ENCODE data around the gene BTBD16. TPM values are rescaled to one million over a fixed set of nuclear protein-coding genes. Genes with fewer than 3 reads are reported as not detected.

The BTBD16 gene
- total RNA-seq, 4 donors from 2014 or later = not detected

DNA sequence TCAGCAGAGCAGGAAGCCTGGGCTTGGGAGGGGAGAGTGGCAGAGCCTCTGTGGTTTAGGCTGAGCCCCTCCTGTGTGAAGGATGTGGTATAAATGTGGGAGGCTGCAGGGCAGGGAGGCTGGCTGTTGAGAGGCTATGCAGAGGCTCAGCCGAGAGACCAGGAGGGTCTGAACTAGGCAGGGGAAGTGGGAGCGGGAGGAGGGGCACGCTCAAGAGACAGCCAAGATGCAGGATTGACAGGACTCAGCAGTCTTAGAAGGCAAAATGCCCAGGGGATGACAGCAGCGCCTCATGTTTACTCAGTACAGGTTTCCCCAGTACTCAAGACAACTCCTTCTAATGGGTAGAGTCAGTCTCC, 24.3 kb downstream of the BTBD16 start:
- DNase-seq = no peak
- H3K36me3 ChIP-seq = no peaks in the 10 kb centered on the region
- H3K27me3 ChIP-seq = no peaks in the 10 kb centered on the region
- no peak overlapping the region for H3K4me3 ChIP-seq
- in situ Hi-C loops (cut with MboI; ENCODE audit: low pct_ligation_motif_present in 1 of 4, low pct_unique_long_range_greater_than_20kb in 1 of 4, low sequenced_read_pairs in 3 of 4) (loop anchor here (5.0 to 25.0 kb wide), 5 partner anchors 137 to 269 kb away; partner anchors contain the start of gene DMBT1 (in 4 of the 4)), intact Hi-C loops (cut with DNase I; ENCODE audit: low total_unique reads) (loop anchor here (5.0 kb wide), 1 partner anchor 272 kb away; no protein-coding TSS in a partner anchor)
- 80 to 83% methylated on average over 1 to 4 of the region's 4 CpGs for WGBS, 2 donors (ENCODE audit: low coverage in 1 of 2)
- TF ChIP-seq, protein P1, sequence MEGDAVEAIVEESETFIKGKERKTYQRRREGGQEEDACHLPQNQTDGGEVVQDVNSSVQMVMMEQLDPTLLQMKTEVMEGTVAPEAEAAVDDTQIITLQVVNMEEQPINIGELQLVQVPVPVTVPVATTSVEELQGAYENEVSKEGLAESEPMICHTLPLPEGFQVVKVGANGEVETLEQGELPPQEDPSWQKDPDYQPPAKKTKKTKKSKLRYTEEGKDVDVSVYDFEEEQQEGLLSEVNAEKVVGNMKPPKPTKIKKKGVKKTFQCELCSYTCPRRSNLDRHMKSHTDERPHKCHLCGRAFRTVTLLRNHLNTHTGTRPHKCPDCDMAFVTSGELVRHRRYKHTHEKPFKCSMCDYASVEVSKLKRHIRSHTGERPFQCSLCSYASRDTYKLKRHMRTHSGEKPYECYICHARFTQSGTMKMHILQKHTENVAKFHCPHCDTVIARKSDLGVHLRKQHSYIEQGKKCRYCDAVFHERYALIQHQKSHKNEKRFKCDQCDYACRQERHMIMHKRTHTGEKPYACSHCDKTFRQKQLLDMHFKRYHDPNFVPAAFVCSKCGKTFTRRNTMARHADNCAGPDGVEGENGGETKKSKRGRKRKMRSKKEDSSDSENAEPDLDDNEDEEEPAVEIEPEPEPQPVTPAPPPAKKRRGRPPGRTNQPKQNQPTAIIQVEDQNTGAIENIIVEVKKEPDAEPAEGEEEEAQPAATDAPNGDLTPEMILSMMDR (IDR thresholded peaks at IDR 0.05) = no peak
- TF ChIP-seq EP300 (IDR thresholded peaks at IDR 0.05; ENCODE audit: low read depth) (no peak), POLR2A (IDR thresholded peaks at IDR 0.05) (no peak), POLR2AphosphoS5 (IDR thresholded peaks at IDR 0.05) (no peak)
- H3K9me3 ChIP-seq = no peaks in the 10 kb centered on the region
- peaks cover 0 to 4% (median 0%) of the 10 kb centered on the region in 4 donors for H3K4me1 ChIP-seq
- H3K27ac ChIP-seq = no peak overlapping the region

DNA sequence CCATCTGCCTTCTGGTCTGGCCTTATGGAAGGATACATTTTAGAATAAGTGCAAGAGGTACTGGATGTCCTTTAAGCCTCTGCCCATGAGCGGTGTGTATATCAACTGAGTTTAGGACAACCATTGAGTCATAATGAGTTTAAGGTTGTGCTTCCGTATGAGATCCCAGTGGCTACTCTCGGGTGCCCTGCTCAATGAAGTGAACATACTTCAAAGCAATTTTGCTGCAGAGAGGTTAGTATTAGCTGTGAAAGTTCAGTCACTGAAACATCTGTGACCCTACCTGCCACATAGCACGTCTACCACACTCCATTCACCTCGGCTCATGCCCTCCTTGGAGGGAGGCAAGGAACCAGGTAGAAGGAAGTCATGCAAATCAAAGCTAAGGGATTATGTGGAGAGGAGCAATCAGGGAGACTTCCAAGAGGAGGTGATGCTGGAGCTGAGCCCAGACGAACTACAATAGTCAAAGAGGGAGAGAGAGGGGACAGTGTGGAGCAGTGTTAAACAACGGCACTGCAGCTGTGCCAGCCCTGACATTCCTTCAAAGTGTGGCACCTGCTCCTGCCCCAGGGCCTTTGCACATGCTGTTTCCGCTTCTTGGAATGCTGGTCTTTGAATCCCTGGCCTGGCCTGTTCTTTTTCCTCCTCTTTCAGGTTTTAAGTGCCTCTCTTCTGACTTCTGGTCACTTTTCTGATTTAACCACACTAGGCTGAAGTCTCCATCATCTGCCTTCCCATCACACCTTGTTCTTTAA, 25.4 kb downstream of the BTBD16 start:
- H3K27me3 ChIP-seq = no peaks in the 10 kb centered on the region
- no peak overlapping the region for H3K27ac ChIP-seq
- no peaks in the 10 kb centered on the region for H3K9me3 ChIP-seq
- in situ Hi-C loops (cut with MboI; ENCODE audit: low pct_ligation_motif_present in 1 of 4, low pct_unique_long_range_greater_than_20kb in 1 of 4, low sequenced_read_pairs in 3 of 4) (loop anchor here (5.0 to 25.0 kb wide), 5 partner anchors 136 to 268 kb away; partner anchors contain the start of gene DMBT1 (in 4 of the 4)), intact Hi-C loops (cut with DNase I; ENCODE audit: low total_unique reads) (loop anchor here (5.0 kb wide), 1 partner anchor 271 kb away; no protein-coding TSS in a partner anchor)
- no peak overlapping the region for H3K4me3 ChIP-seq
- no peaks in the 10 kb centered on the region for H3K36me3 ChIP-seq
- peaks cover 0 to 4% (median 0%) of the 10 kb centered on the region in 4 donors for H3K4me1 ChIP-seq
- TF ChIP-seq POLR2A (IDR thresholded peaks at IDR 0.05) (no peak), EP300 (IDR thresholded peaks at IDR 0.05; ENCODE audit: low read depth) (no peak), POLR2AphosphoS5 (IDR thresholded peaks at IDR 0.05) (no peak)
- TF ChIP-seq, protein P1 (IDR thresholded peaks at IDR 0.05) = no peak
- 67 to 100% methylated on average over 1 to 8 of the region's 8 CpGs for WGBS, 2 donors (ENCODE audit: low coverage in 1 of 2)
- no peak for DNase-seq

GRCh38 chr10:122297583-122297982, 26.5 kb downstream of the BTBD16 start:
- intact Hi-C loops (cut with DNase I; ENCODE audit: low total_unique reads) = loop anchor here (5.0 kb wide), 1 partner anchor 270 kb away; no protein-coding TSS in a partner anchor
- no peak for DNase-seq
- Histone ChIP-seq H3K27me3 (no peaks in the 10 kb centered on the region), H3K36me3 (no peaks in the 10 kb centered on the region), H3K4me1 (peaks cover 0 to 4% (median 0%) of the 10 kb centered on the region in 4 donors), H3K9me3 (no peaks in the 10 kb centered on the region), H3K27ac (no peak overlapping the region), H3K4me3 (no peak overlapping the region)
- WGBS, 2 donors (ENCODE audit: low coverage in 1 of 2) = 83% methylated on average over 8 of the region's 8 CpGs; no CpG with 5 or more reads in 1 of the 2 donors
- TF ChIP-seq POLR2AphosphoS5 (IDR thresholded peaks at IDR 0.05) = no peak
- TF ChIP-seq POLR2A (IDR thresholded peaks at IDR 0.05) = no peak
- TF ChIP-seq, protein P1 (IDR thresholded peaks at IDR 0.05) = no peak
- no peak for TF ChIP-seq EP300 (IDR thresholded peaks at IDR 0.05; ENCODE audit: low read depth)
- in situ Hi-C loops (cut with MboI; ENCODE audit: low pct_ligation_motif_present in 1 of 4, low pct_unique_long_range_greater_than_20kb in 1 of 4, low sequenced_read_pairs in 3 of 4) = loop anchor here (5.0 to 25.0 kb wide), 5 partner anchors 135 to 267 kb away; partner anchors contain the start of gene DMBT1 (in 4 of the 4)

DNA sequence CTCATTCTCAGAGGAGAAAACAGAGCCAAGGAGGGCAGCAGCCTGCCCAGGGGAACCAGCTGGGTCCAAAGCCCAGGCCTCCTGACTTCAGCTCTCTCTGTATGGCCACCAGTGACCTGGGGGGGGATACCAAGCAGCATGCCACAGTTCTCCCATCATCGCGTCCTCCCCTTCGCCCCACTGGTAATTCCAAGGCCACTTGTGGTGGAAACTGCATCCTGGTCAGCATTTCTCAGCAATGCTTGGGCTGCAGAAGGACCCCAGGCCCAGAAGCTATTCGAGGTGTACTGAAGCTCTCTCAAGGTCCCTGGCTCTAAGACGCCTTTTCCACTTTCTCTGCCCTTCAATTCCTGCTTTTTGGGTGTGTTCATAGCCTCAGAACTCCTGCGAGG, 27.1 kb downstream of the BTBD16 start:
- intact Hi-C loops (cut with DNase I; ENCODE audit: low total_unique reads) = loop anchor here (5.0 kb wide), 1 partner anchor 269 kb away; no protein-coding TSS in a partner anchor
- in situ Hi-C loops (cut with MboI; ENCODE audit: low pct_ligation_motif_present in 1 of 4, low pct_unique_long_range_greater_than_20kb in 1 of 4, low sequenced_read_pairs in 3 of 4) = loop anchor here (5.0 to 25.0 kb wide), 5 partner anchors 134 to 267 kb away; partner anchors contain the start of gene DMBT1 (in 4 of the 4)

More for the DNA sequence above, 27.1 kb downstream of the BTBD16 start:
- Histone ChIP-seq H3K27me3 (no peaks in the 10 kb centered on the region), H3K9me3 (no peaks in the 10 kb centered on the region), H3K36me3 (no peaks in the 10 kb centered on the region), H3K4me1 (peaks cover 0 to 4% (median 0%) of the 10 kb centered on the region in 4 donors), H3K27ac (no peak overlapping the region), H3K4me3 (no peak overlapping the region)
- DNase-seq = no peak
- TF ChIP-seq POLR2AphosphoS5 (IDR thresholded peaks at IDR 0.05) (no peak), POLR2A (IDR thresholded peaks at IDR 0.05) (no peak), EP300 (IDR thresholded peaks at IDR 0.05; ENCODE audit: low read depth) (no peak)
- TF ChIP-seq, protein P1 (IDR thresholded peaks at IDR 0.05) = no peak
- WGBS, 2 donors (ENCODE audit: low coverage in 1 of 2) = 76% methylated on average over 6 of the region's 6 CpGs; no CpG with 5 or more reads in 1 of the 2 donors

Measured in transverse colon (tissue), 4 donors.